Esophagus (tissue), 2 donors: Measurements from ENCODE around the gene PSD. TPM values are rescaled to one million over a fixed set of nuclear protein-coding genes. Genes with fewer than 3 reads are reported as not detected.

ENCODE experiments used
- H3K27ac ChIP-seq, 2 donors: one replicate each; pipeline ENCODE4 v1.5.1; 2013; ENCODE audit warnings: low read depth in 2 of 2, mild to moderate bottlenecking in 2 of 2, inconsistent platforms in 1 of 2, low read length in 1 of 2, moderate library complexity in 1 of 2
- H3K27me3 ChIP-seq, 2 donors: one replicate each; pipeline ENCODE4 v1.6.1; 2013; ENCODE audit warnings: low read length in 2 of 2, control low read depth in 1 of 2, mild to moderate bottlenecking in 1 of 2; ENCODE audit not compliant: insufficient read depth in 2 of 2, control insufficient read depth in 1 of 2
- H3K36me3 ChIP-seq, 2 donors: one replicate each; pipeline ENCODE4 v1.6.1; 2013; ENCODE audit warnings: low read length in 1 of 2; ENCODE audit not compliant: control insufficient read depth in 2 of 2, insufficient read depth in 2 of 2
- H3K4me1 ChIP-seq, 2 donors: one replicate each; pipeline ENCODE4 v1.6.1; 2013; ENCODE audit warnings: low read length in 1 of 2; ENCODE audit not compliant: control insufficient read depth in 2 of 2, insufficient read depth in 2 of 2
- H3K4me3 ChIP-seq, 2 donors: one replicate each; pipeline ENCODE4 v1.5.1; 2013; ENCODE audit warnings: low read length in 2 of 2, mild to moderate bottlenecking in 2 of 2, low read depth in 1 of 2, moderate library complexity in 1 of 2
- H3K9me3 ChIP-seq, 2 donors: one replicate each; pipeline ENCODE4 v1.6.1; 2013; ENCODE audit warnings: mild to moderate bottlenecking in 2 of 2, low read depth in 1 of 2, low read length in 1 of 2, moderate library complexity in 1 of 2; ENCODE audit not compliant: control insufficient read depth in 2 of 2, insufficient read depth in 1 of 2
- WGBS, 2 donors: extraction: QIAGEN DNeasy Blood & Tissue Kit; methylation state at CpG; one replicate each; pipeline ENCODE4 v1.1.7; 2013; 5-methylcytosine and 5-hydroxymethylcytosine counted together
- polyA plus RNA-seq, 2 donors: library from polyadenylated mRNA; stranded (reverse); fragments of 200-250 nt; gene quantifications; one replicate each; pipeline ENCODE4 v1.2.3, GENCODE V29; 2013
- donor health status: healthy with polysubstance abuse.
- donor health status: Bipolar disorder and iron deficiency.

PSD gene
- polyA plus RNA-seq, 2 donors, result 1.1 to 2.1 TPM

GRCh38 chr10:102382871-102383270 lies 35.7 kb downstream of the PSD start:
- Histone ChIP-seq H3K4me1 (peaks cover 0 to 2% of the 10 kb centered on the region in 2 donors), H3K9me3 (no peaks in the 10 kb centered on the region), H3K27ac (no peak overlapping the region), H3K4me3 (no peak overlapping the region), H3K27me3 (no peaks in the 10 kb centered on the region), H3K36me3 (peaks cover 17 to 29% of the 10 kb centered on the region in 2 donors)
- 91 to 94% methylated on average over 8 of the region's 8 CpGs for WGBS, 2 donors

GRCh38 chr10:102381983-102382382 lies 36.6 kb downstream of the PSD start:
- Histone ChIP-seq H3K36me3 (peaks cover 17 to 30% of the 10 kb centered on the region in 2 donors), H3K27me3 (no peaks in the 10 kb centered on the region), H3K4me1 (peaks cover 0 to 2% of the 10 kb centered on the region in 2 donors), H3K27ac (no peak overlapping the region), H3K9me3 (no peaks in the 10 kb centered on the region), H3K4me3 (no peak overlapping the region)
- WGBS, 2 donors, result 78 to 82% methylated on average over 9 of the region's 9 CpGs

GRCh38 chr10:102379383-102379782 lies 39.2 kb downstream of the PSD start:
- peak overlapping the region in 1 of 2 donors; percentile 0 for H3K27ac ChIP-seq
- 96 to 99% methylated on average over 6 of the region's 6 CpGs for WGBS, 2 donors
- H3K4me1 ChIP-seq, result peaks cover 0 to 2% of the 10 kb centered on the region in 2 donors
- peaks cover 28 to 49% of the 10 kb centered on the region in 2 donors for H3K36me3 ChIP-seq
- no peaks in the 10 kb centered on the region for H3K27me3 ChIP-seq
- no peaks in the 10 kb centered on the region for H3K9me3 ChIP-seq
- no peak overlapping the region for H3K4me3 ChIP-seq

GRCh38 chr10:102376901-102377300 lies 41.7 kb downstream of the PSD start:
- Histone ChIP-seq H3K9me3 (no peaks in the 10 kb centered on the region), H3K36me3 (peaks cover 24 to 39% of the 10 kb centered on the region in 2 donors), H3K27ac (no peak overlapping the region), H3K4me3 (no peak overlapping the region), H3K4me1 (peaks cover 0 to 2% of the 10 kb centered on the region in 2 donors), H3K27me3 (no peaks in the 10 kb centered on the region)
- WGBS, 2 donors, result 92 to 93% methylated on average over 11 to 12 of the region's 12 CpGs

GRCh38 chr10:102375867-102376266 lies 42.7 kb downstream of the PSD start:
- H3K4me1 ChIP-seq, result peaks cover 0 to 2% of the 10 kb centered on the region in 2 donors
- no peak overlapping the region for H3K27ac ChIP-seq
- 86 to 91% methylated on average over 2 of the region's 2 CpGs for WGBS, 2 donors
- peaks cover 24 to 37% of the 10 kb centered on the region in 2 donors for H3K36me3 ChIP-seq
- peaks cover 0 to 1% of the 10 kb centered on the region in 2 donors for H3K9me3 ChIP-seq
- no peaks in the 10 kb centered on the region for H3K27me3 ChIP-seq
- H3K4me3 ChIP-seq, result no peak overlapping the region

GRCh38 chr10:102375250-102375649 lies 43.3 kb downstream of the PSD start:
- Histone ChIP-seq H3K4me3 (no peak overlapping the region), H3K36me3 (peaks cover 29 to 40% of the 10 kb centered on the region in 2 donors), H3K27ac (no peak overlapping the region), H3K27me3 (no peaks in the 10 kb centered on the region), H3K4me1 (peaks cover 0 to 2% of the 10 kb centered on the region in 2 donors), H3K9me3 (peaks cover 0 to 7% of the 10 kb centered on the region in 2 donors)
- WGBS, 2 donors, result 90 to 91% methylated on average over 7 of the region's 7 CpGs

- 98 to 99% methylated on average over 2 of the region's 2 CpGs for WGBS, 2 donors
- Histone ChIP-seq H3K9me3 (peaks cover 0 to 8% of the 10 kb centered on the region in 2 donors), H3K4me1 (no peaks in the 10 kb centered on the region), H3K27ac (no peak overlapping the region), H3K27me3 (no peaks in the 10 kb centered on the region), H3K36me3 (peaks cover 46 to 48% of the 10 kb centered on the region in 2 donors), H3K4me3 (no peak overlapping the region)
These were observed 47.3 kb downstream of the PSD start for GRCh38 chr10:102371295-102371694.

- Histone ChIP-seq H3K27me3 (no peaks in the 10 kb centered on the region), H3K36me3 (peaks cover 46 to 49% of the 10 kb centered on the region in 2 donors), H3K4me1 (no peaks in the 10 kb centered on the region), H3K9me3 (peaks cover 0 to 8% of the 10 kb centered on the region in 2 donors), H3K27ac (no peak overlapping the region), H3K4me3 (no peak overlapping the region)
- WGBS, 2 donors, result 51 to 84% methylated on average over 3 of the region's 3 CpGs
These were observed 50.5 kb downstream of the PSD start for GRCh38 chr10:102368077-102368476.

- WGBS, 2 donors, result 88 to 96% methylated on average over 1 of the region's 1 CpG
- no peak overlapping the region for H3K27ac ChIP-seq
- peaks cover 0 to 8% of the 10 kb centered on the region in 2 donors for H3K9me3 ChIP-seq
- no peaks in the 10 kb centered on the region for H3K4me1 ChIP-seq
- no peaks in the 10 kb centered on the region for H3K27me3 ChIP-seq
- H3K4me3 ChIP-seq, result no peak overlapping the region
- peaks cover 52 to 53% of the 10 kb centered on the region in 2 donors for H3K36me3 ChIP-seq
These were observed 51.1 kb downstream of the PSD start for GRCh38 chr10:102367441-102367840.

GRCh38 chr10:102358712-102359382 lies 59.7 kb downstream of the PSD start:
- Histone ChIP-seq H3K4me1 (no peaks in the 10 kb centered on the region), H3K36me3 (peaks cover 25 to 41% of the 10 kb centered on the region in 2 donors), H3K9me3 (no peaks in the 10 kb centered on the region), H3K4me3 (no peak overlapping the region), H3K27ac (no peak overlapping the region), H3K27me3 (no peaks in the 10 kb centered on the region)
- WGBS, 2 donors, result 90 to 92% methylated on average over 4 of the region's 4 CpGs
